CD4-positive, alpha-beta T cell treated with Interleukin-15 for 4 hours (primary cell): ENCODE measurements around the gene HAUS3.
A peak's percentile ranks its signal among the peaks of the same experiment; 100 is the strongest.

Experiments
- DNase-seq: peaks from one replicate; pipeline ENCODE4 v3.0.0-alpha.2; 2020; ENCODE audit warnings: low spot score

HAUS3 gene, protein sequence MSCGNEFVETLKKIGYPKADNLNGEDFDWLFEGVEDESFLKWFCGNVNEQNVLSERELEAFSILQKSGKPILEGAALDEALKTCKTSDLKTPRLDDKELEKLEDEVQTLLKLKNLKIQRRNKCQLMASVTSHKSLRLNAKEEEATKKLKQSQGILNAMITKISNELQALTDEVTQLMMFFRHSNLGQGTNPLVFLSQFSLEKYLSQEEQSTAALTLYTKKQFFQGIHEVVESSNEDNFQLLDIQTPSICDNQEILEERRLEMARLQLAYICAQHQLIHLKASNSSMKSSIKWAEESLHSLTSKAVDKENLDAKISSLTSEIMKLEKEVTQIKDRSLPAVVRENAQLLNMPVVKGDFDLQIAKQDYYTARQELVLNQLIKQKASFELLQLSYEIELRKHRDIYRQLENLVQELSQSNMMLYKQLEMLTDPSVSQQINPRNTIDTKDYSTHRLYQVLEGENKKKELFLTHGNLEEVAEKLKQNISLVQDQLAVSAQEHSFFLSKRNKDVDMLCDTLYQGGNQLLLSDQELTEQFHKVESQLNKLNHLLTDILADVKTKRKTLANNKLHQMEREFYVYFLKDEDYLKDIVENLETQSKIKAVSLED

DNA sequence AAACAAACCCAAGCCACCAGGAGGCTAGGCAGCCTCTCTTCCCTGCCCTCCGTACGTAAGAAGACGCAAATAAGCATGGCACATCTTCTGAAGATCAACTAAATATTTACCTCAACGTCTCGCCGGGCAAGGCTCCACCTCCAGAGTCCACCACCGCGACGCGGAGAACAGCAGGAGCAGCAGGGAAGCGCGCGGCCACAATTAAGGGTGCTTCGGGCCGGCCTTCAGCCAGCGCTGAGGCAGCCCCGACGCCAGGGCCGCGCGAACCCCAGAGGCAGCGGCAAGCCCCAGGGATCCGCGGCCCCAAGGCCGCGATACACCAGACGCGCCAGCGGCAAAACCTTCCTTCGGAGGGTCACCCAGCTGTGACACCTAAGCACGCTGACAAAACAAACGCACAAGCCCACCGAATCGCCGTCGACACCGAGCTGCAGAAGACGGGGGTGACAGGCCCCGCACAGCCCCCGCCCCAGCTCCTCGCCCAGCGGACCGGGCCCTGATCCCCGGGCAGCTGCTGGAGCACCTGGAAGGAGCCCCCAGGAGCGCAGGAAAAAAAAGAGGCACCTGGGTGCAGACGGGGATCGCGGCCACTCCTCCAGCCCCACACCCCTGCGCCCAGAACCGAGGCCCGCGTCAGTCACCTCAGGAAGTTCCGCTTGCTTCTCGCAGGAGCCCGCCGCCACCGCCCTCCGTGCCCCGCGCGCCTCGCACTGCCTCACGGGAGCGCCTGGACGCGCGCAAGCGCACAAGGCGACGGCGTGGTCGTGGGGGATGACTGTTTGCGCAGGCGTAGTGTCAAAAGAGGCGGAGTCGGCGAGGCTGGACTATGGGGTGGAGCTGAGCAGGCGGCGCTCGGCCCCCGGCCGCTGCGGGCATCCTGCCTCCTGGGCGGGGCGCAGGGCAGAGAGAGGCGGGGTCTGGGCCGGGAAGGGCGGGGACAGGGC, at the start of gene HAUS3, which contains the start of gene POLN:
TSS of gene HAUS3 (minus strand) at position 712 of the 944 bp plus-strand sequence. CDS start 1,175 bp downstream, outside the sequence.
TSS of gene POLN (minus strand) at position 712 of the 944 bp plus-strand sequence. CDS start 12,890 bp downstream, outside the sequence.
- DNase-seq, result peak; percentile 99

DNA sequence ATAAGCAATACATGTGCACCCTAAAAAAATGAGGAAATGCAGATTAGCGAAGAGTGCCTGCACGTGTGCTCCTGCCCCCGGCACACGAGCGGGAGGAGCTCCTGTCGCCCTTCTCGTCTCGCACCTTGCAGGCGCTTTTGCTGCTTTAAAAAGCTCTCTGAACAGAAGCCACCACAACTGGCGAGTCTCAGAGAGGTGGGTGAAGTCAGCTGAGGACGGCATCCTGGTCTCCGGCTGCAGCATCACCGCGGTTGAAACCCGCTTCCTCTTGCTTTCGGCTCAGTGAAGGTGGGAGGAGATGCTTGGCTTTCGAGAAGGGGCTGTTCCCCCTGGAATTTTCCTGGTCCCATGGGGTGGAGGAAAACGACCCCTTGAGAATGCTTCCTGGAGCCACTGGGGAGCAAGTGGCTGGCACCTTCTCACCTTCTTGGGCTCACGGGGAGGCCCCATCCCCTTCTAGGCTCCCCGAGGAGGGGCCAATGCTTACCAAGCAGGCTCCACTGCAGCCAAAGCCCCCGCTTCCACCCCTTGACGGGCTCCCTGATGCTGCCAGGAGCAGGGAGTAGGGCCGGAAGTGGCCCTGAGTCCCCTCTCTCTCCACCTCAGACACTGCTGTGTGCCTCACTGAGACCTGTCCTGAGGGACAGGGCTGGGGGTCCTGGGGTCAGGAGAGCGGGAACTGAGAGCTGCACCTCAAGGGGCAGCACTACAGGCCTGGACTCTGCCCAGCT, 49.2 kb upstream of the HAUS3 start:
- peak; percentile 72 for DNase-seq

GRCh38 chr4:2290488-2290887, 48.6 kb upstream of the HAUS3 start:
- DNase-seq, result no peak

DNA sequence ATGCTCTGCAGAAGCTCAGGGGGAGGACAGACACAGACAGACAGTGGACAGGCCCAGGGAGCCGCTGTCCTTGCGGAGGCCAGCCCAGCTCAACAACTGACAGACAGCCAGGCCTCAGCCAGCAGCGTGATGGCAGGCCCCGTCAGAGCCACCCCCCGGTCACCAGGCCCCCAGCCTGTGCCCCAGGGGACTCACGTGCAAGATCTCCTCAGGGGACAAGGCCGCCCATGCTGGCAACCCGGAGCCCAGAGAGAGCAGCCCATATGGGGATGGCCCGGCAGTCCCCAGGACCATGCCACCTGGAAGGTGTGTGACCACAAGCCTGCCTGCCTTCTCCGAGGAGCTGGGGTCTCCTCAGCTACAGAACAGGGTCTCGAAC, 48.0 kb upstream of the HAUS3 start:
- no peak for DNase-seq

- no peak for DNase-seq
These were observed 47.5 kb upstream of the HAUS3 start for GRCh38 chr4:2289311-2289954.

GRCh38 chr4:2288051-2288541, 46.2 kb upstream of the HAUS3 start:
- DNase-seq, result no peak

DNA sequence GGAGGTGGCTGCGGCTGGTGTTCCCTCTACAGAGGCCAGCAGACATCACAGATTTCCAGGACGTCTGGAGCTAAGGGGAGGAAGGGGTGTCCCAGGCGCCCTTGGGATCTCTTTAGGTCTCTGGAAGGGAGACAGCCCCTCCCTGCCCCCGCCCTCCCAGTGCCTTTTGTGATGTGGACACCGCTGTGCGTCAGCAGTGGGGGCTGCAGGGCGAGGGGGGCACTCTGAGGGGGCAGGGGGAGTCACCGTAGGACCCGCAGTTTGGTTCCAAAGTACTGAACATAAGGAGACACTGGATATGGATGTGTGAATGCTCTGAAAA, 45.6 kb upstream of the HAUS3 start:
- DNase-seq, result no peak

- no peak for DNase-seq
These were observed 45.1 kb upstream of the HAUS3 start for GRCh38 chr4:2286904-2287593.

DNA sequence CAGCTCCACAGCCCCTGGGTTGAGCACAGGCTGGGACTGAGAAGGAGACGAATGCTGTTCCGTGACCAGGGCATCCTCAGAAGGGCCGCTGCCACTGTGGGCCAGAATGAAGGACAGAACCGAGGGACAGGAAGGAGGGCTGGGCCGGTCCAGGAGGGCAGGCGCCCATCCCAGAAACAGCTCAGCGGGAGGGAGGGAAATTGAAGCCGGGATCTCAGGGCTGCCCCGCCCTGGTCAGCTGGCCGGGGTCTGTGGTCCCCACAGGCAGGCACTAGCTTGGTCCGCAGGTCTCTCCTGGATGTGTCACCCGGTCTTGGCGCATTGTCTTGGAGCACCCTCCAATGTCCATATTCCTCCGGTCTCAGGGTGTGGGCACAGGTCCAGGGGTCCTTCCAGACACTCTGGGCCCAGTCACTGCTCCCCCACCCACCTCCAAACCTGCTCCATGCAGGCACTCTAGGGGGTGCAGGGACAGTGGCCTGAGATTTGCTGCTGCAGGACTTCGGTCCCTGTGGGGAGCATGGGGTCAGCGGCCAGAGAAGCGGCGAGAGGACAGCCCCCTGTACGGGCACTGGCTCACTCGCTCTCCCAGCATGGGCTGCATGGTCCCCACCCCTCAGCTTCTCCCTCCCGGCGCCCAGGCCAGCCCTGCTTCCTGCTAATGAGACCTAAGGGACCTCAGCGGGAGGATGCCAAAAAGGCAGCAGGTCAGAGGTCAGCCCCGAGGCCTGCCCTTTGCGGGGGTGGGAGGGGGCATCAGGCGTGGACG, 43.9 kb upstream of the HAUS3 start:
- no peak for DNase-seq

DNA sequence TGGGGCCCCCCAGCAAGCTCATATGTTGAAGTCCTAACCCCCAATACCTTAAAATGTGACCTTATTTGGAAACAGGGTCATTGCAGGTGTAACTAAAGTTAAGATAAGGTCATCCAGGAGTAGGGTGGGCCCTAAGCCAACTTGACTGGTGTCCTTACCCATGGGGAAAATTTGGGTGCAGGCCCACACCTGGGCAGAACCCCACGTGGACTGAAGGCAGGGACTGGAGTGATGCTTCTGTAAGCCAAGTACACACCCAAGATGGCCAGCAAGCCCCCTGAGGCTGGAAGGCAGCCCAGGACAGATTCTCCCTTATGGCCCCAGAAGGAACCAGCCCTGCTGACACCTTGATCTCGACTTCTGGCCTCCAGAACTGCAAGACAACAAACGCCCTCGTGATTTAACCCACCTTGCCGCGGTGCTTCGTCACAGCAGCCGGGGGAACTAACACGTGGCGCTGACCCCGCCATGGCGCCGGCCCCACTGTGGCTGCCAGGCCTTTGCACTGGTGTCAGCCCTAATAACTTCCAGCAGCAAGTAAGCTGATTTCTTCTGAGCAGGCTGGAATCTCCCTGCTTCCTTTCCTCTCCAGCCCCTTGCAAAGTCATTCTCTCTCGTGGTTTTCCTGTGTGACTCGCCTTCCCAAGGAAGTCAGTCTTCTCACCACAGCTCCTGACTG, 43.2 kb upstream of the HAUS3 start:
- no peak for DNase-seq

- DNase-seq, result no peak
These were observed 42.4 kb upstream of the HAUS3 start for GRCh38 chr4:2284161-2284933.

GRCh38 chr4:2283199-2283711, 41.3 kb upstream of the HAUS3 start:
- no peak for DNase-seq

DNA sequence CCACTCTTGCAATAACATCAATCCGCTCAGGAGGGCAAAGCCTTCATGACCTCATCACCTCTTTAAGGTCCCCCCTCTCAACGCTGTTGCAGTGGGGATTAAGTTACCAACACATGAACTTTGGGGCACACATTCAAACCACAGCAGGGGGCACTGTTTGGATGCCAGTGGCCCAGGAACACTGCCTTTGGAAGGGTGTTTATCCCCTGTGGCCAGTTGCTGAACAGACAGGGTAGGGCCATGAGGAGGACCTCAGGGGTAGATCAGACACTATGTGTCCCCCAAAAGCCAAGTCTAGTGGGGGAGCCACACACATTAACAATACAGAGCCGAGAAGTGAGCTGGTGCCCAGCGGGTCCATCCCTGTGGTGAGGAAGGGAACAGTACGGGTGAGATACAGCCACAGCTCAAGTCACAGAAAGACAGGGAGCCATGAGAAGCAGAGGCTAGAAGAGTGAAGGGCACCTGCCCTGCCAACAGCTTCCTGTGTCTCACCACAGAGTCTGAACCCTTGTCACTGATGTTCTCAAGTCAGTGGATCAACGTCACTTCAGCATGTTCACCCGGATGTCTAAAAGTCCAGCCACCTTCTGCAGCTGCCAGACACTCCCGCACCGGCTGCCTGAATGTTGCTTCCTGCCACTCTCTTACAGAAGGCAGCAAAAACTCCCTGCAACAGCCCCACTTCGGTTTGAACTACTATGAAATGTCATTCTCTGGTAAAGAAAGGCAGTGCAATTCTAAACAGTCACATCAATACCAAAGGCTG, 39.8 kb upstream of the HAUS3 start:
- DNase-seq, result peak; percentile 87

- DNase-seq, result no peak
These were observed 38.8 kb upstream of the HAUS3 start for GRCh38 chr4:2280531-2281300.

GRCh38 chr4:2277956-2278355, 36.0 kb upstream of the HAUS3 start:
- no peak for DNase-seq

- no peak for DNase-seq
These were observed 34.8 kb upstream of the HAUS3 start for GRCh38 chr4:2276581-2277325.
